NCI-H345 treated with DMSO at 0.1 percent for 48 hours (cell line): ENCODE results near the gene FHL2.

Source experiments
- DNase-seq: peaks from one replicate; lab custom pipeline; 2025; ENCODE audit not compliant: unreplicated experiment; lab: John Stamatoyannopoulos, UW

The FHL2 gene

GRCh38 chr2:105321875-105322646 lies 76.8 kb downstream of the FHL2 start:
- no peak for DNase-seq

DNA sequence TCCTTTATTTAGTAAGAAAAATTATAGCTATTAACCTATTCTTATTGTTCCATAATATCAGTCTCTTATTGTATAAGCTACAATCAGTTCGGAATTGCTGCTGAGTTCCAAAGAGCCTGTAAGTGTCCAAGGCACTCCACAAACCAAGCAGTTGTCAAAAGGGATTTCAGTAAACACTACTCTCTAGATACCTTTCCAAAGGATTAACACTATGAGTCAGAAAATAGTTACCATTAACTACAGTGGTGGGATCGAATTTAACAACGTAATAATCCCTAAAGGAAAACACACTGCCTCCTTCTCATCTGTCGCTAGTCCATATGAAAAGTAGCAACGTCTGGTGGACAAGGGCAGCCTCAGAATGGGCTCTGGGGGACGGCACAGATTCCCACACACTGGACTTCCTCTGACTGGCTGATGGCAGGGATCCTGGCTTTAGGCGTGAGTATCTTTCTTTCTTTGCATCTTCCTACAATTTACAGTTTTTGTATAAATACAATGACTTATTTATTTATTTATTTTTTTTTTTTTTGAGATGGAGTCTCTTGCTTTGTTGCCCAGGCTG lies 78.1 kb downstream of the FHL2 start:
- DNase-seq, result no peak

- DNase-seq, result no peak
These were observed 80.9 kb downstream of the FHL2 start for GRCh38 chr2:105317937-105318336.

DNA sequence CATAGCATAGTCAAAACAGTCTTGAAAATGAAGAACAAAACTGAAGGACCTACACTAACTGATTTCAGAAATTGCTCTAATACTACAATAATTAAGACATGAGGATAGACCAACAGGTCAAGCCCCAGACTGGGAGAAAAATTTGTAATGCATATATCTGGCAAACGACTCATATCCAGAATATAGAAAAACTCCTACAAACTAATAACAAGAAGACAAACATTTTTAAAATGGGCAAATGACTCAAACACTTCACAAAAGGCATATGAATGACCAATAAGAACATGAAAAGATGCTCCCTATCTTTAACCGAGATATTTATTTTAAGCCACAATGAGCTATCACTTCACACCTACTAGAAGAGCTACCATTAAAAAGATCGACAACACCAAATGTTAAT lies 83.5 kb downstream of the FHL2 start:
- no peak for DNase-seq

- DNase-seq, result no peak
These were observed 85.0 kb downstream of the FHL2 start for GRCh38 chr2:105313877-105314276.
